ENCODE results near the gene ASB15.

Gene ASB15

DNA sequence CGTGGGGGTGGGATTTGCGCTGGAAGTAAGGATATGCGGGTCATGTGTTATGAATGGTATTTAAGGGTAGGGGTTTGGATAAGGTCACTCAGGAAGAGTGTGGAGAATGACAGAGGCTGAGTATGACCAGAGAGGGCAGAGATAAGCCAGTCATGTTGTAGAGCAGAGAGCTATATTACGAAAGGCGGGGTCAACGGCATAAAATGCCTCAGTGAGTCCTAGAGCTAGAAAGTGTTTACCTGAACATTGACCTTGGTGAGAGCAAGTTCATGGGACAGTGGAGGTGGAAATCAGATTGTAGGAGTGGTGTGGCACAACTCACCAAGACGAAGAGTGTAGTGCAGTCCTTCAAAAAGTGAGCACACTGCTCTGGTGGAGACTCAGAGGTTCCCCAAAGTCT is 67.9 kb downstream of the ASB15 start:
- no peak for DNase-seq

DNA sequence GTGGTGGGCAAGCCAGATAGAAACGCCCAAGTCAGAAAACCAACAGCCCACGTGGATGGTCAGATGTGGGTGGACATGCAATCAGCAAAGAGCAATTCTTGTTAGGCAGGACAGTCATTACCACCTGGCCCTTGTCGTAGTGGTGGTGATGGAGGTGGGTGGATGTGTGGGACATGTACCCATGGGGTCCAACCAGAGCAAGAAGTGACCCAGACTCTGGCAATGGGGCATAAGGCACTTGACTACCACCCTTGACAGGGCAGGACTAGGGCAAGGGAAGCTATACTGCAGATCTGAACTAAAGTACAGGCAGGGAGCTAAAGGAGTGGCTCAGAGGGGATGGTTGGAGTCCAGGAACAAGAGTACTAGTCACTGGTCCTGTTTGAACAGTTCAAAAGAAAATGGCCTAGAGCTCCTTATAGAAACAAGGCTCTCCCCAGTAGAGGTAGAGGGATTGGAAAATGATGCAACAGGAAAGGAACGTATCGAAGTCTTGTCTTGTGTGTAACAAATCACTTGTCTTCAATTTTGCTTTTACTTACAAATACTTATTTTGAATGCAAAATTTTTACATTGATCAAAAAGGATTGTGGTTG is 71.6 kb downstream of the ASB15 start:
- DNase-seq, result no peak

DNA sequence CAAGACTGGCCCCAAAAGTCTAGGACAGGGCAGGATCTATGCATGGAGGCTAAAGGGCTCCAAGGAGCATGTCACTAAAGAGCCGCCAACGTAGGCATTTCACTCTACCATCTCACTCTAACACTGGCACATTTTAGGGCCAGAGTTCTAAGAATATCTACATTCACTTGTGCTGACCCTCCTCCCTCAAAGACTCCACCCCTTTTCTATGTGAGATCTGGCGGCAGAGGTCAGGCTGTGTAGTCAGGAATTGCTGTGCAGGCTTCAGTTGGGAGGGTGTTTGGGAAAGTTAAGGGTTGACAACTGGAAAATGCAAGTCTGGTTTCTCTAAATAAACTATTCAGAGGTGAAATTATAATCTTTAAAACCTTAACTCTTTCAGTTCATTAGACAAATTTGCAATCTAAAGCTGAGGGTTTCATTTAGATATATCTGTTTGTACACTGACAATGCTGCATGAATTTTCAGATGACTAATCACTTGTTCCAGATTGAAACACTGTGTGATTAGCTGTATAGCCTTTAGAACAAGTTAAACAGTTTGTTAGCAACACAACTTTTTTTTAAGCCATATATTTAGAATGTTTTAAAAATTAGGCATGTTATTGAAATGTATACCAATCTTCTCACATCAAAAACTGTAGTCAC is 72.3 kb downstream of the ASB15 start:
- no peak for DNase-seq

DNA sequence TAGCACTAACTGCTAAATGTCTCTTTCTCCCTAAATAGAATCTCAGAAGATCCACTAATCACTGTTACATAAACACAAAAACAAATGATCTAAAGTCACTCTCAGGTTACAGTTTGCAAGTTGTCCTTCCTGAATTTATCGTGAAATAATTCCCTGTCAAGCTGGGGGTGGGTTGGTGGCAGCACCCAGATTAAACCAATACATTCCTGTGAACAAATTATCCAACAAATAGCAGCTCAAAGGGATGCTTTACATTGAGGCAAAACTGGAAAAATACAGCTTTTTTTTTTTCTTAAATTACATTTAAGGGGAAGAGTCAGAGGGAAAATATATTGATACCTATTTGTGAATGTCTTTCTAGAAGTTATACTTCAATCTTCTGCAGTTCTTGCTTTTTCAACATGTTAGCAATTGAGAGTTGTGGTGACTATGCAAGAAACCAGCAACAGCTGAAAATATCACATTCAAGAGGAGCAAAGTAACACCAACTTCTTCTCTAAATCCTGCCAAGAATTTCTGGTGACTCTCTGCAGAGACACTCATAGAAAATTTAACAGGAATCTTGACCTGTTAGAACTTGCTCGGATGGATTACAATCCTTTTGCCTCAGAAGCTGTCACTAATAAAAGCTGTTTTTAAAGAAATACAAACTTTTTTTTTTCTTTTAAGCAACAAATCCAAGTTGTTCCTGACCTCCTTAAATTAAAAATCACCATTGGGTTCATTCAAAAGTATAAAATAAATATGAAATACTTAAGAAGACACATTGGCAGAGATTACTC is 73.0 kb downstream of the ASB15 start:
- DNase-seq, result no peak

DNA sequence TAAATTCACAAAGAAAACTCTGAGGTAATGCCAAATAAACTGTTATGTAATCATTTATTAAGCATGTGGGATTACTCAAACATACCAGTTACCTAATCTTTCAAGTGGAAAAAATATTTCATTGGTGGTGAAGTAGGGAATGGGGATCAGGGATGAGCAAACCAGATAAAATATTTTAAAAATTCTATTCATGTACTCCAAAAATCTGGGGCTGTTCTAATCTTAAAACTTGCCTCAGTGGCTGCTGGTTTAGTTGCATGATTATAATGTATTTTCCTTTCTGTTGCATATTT is 73.5 kb downstream of the ASB15 start:
- DNase-seq, result no peak

DNA sequence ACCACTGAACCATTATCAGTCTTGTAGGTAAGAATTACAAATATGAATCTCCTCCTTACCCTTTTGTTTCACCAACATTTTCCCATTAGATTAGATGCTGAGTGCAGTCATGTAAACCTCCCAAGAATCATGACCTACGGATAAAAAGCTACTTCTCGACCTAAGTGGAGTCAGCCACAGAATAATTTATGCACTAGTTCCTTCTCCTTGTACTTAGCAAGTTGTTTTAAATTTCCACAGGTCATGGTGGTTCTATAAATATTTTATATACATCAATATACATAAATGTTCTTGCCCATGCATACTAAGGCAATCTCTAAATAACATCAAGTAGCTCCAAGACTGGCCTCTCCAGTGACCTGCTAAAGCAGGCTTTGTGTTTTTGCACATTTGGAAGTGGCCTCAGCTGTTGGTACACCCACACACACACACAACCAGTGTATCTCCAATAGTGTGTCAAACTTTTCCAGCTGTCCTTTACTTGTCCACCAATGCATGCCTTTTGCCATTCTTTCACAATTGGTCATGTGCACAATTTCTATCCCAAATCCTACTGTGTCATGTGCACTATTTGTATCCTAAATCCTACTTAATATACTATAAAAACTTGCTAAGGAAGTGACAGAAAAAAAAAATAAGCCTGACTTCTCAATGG is 75.6 kb downstream of the ASB15 start:
- no peak for DNase-seq

DNA sequence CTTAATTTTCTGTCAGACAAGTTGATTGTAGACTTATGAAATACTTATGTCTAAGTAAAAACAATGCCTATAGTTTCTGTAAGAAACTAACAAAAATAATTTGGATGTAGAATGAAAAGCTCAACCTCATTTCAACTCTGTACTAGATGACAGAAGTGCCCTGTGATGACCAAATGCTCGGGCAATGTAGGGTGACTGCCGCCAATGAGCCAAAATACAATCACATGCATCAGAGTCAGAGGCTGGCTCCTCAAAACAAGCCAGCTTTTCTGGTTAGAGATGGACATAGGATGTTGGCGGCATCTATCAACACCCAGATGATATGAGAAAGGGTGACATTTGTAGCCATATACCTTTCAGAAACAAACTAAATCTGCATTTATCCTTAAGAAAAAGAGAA is 78.0 kb downstream of the ASB15 start:
- DNase-seq, result no peak

DNA sequence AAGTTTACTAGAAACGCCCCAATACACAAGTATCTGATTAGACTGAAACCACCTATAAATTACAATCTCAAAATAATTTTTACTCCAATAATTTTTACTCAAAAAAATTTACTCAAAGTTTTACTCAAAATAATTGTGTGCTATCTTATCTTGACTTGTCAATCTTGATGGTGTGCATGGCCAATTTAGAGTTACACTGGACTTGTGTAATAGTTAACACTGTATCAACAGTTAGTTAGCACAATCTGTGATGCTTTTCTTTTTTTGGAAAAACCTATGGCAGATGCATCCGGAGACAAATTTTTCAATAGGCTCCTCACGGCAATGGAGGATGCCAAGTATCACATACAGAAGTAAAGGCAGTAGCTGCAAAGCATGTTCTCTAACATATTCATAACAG is 79.0 kb downstream of the ASB15 start:
- DNase-seq, result no peak

DNA sequence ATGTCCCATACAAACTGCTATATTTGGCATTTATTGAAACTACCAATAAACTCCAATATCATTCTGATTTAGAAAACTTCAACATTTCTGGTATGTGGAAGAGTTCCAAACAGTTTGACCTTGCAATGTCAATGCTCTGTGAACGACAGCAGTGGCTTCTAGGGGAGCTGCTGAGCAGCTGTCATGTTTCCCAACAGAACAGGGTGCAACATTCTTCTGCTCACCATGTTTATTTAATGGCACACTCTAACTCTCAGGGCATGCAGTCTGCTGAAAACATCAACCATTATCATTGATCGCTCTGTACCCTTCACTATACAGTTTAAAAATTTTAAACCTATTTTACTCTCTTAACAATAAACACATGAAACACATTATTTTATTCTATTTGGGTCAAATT is 79.9 kb downstream of the ASB15 start:
- DNase-seq, result no peak

DNA sequence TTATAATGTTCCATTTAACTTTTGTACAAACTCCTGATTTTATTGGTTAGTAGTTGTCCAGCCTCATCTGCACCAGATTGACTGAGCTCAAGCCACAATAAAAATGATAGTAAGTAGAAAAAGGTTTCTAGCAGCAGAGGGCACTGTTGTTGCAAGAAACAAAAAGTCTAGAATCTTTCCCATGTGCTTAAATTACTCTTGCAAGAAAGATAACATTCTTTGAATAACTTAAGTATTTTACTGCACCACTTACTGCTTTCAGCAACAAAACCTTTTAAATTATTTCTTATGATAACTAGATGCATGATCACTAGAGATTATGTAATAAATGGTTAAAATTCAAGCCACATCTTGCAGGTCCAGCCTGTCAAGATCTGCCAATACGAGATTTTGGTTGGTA is 81.1 kb downstream of the ASB15 start:
- no peak for DNase-seq

DNA sequence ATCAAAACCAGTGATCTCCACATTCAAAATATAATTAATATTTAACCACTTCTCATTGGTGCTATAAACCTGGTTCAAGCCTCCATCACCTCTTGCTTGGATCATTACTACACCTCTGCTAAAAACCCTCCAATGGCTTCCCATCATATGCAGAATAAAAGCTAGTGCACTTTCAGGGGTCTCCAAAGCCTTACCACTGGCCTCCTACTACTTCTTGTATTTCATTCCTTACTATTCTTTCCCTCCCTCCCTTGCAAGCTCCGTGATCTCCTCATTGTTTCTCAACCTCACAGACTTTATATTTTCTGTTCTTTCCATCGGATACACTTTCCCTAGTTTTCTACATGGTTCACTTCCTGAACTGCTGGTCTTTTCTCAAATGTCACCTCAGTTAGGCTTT is 85.5 kb downstream of the ASB15 start:
- DNase-seq, result no peak

DNA sequence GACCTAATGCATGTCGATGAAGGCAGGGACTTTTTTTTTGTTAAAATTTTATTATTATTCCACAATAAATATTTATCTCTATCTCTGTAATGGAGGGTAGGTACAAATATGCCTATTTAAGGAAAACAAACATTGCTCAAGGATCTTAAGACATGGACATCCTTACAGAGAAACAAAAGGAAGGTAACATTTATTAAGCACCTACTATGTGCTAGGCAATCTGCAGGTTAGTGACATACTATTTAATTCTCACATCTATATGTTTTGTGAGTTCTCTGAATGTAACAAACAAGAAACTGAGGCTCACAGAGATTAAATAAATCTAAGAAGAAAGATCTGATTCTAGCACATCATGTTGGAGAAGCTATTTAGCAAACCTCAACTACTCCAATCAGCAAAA is 86.1 kb downstream of the ASB15 start:
- no peak for DNase-seq
